Measurements from ENCODE around the gene TMX3. TPM values are rescaled to one million over a fixed set of nuclear protein-coding genes. Genes with fewer than 3 reads are reported as not detected.

TMX3 gene
- total and polyA plus RNA-seq, 12 donors = 17.8 to 46.6 (median 30.1) TPM

DNA sequence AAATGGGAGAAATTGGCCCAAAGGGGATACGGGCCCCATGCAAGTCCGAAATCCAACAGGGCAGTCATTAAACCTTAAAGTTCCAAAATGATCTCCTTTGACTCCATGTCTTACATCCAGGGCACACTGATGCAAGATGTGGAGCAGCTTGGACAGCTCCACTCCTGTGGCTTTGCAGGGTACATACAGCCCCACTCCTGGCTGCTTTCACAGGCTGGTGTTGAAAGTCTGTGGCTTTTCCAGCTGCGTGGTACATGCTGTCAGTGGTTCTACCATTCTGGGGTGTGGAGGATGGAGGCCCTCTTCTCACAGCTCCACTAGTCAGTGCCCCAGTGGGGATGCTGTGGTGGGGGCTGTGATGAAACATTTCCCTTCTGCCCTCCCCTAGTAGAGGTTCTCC is 8.6 kb upstream of the TMX3 start:
- no peak for TF ChIP-seq POLR2A (IDR thresholded peaks at IDR 0.05)
- TF ChIP-seq CTCF (IDR thresholded peaks at IDR 0.05) = no peak

GRCh38 chr18:68722821-68723220 is 7.9 kb upstream of the TMX3 start:
- no peaks in the 10 kb centered on the region for H3K36me3 ChIP-seq (replicated peaks in 1 of 2)
- WGBS, 4 donors = 76 to 92% (median 81%) methylated on average over 1 of the region's 1 CpG
- no peaks in the 10 kb centered on the region for H3K4me1 ChIP-seq (replicated peaks in 1 of 2)
- H3K27ac ChIP-seq = peak overlapping the region in 1 of 5 donors; percentile 60
- intact Hi-C loops (cut with DNase I) = no loop called here
- H3K4me3 ChIP-seq = no peak overlapping the region
- no peak for DNase-seq
- H3K9me3 ChIP-seq (replicated peaks in 1 of 3) = no peaks in the 10 kb centered on the region
- no peak for TF ChIP-seq CTCF (IDR thresholded peaks at IDR 0.05)
- TF ChIP-seq POLR2A (IDR thresholded peaks at IDR 0.05) = no peak
- H3K27me3 ChIP-seq = no peaks in the 10 kb centered on the region

More for the DNA sequence above, 8.6 kb upstream of the TMX3 start:
- Histone ChIP-seq H3K9me3 (replicated peaks in 1 of 3) (no peaks in the 10 kb centered on the region), H3K36me3 (replicated peaks in 1 of 2) (no peaks in the 10 kb centered on the region), H3K4me3 (no peak overlapping the region), H3K27me3 (no peaks in the 10 kb centered on the region), H3K4me1 (replicated peaks in 1 of 2) (no peaks in the 10 kb centered on the region), H3K27ac (no peak overlapping the region)
- no peak for DNase-seq
- 91 to 100% (median 93%) methylated on average over 2 to 3 of the region's 3 CpGs for WGBS, 4 donors
- intact Hi-C loops (cut with DNase I) = no loop called here

GRCh38 chr18:68721681-68722583 is 7.0 kb upstream of the TMX3 start:
- WGBS, 4 donors = 30 to 52% (median 48%) methylated on average over 8 of the region's 8 CpGs
- no peaks in the 10 kb centered on the region for H3K4me1 ChIP-seq (replicated peaks in 1 of 2)
- no peaks in the 10 kb centered on the region for H3K9me3 ChIP-seq (replicated peaks in 1 of 3)
- peak overlapping the region in 3 of 5 donors; percentile 7 to 71 (median 60) for H3K27ac ChIP-seq
- intact Hi-C loops (cut with DNase I) = no loop called here
- no peaks in the 10 kb centered on the region for H3K36me3 ChIP-seq (replicated peaks in 1 of 2)
- H3K27me3 ChIP-seq = no peaks in the 10 kb centered on the region
- DNase-seq = no peak
- no peak for TF ChIP-seq POLR2A (IDR thresholded peaks at IDR 0.05)
- TF ChIP-seq CTCF (IDR thresholded peaks at IDR 0.05) = no peak
- peak overlapping the region in 2 of 4 donors; percentile 16 to 39 for H3K4me3 ChIP-seq

DNA sequence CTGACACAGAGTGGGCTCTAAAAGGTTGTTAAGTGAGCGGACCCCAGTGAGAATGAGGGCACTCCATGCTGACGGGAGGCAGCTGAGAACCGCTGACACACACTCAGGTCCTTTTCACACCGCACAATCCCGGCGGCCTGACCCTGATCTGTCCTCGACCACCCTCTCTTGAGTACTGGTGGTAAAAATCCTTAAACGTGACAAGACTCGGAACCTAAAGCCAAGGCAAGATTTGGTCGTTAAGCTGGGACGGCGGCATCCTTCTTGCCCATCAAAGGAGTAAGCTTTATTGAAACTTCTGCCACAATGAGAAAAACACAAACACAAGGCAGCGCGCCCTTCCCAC is 569 bp downstream of the TMX3 start:
- H3K9me3 ChIP-seq (replicated peaks in 1 of 3) = no peaks in the 10 kb centered on the region
- intact Hi-C loops (cut with DNase I) = no loop called here
- peak in 2 of 7 donors; percentile 13 to 32 for DNase-seq
- peaks cover 5 to 19% of the 10 kb centered on the region in 2 donors for H3K4me1 ChIP-seq (replicated peaks in 1 of 2)
- TF ChIP-seq POLR2A (IDR thresholded peaks at IDR 0.05) (no peak), CTCF (IDR thresholded peaks at IDR 0.05) (no peak)
- no peaks in the 10 kb centered on the region for H3K27me3 ChIP-seq
- WGBS, 4 donors = 0 to 1% (median 0%) methylated on average over 3 to 14 of the region's 14 CpGs
- peak overlapping the region in 4 of 5 donors; percentile 64 to 88 (median 72) for H3K27ac ChIP-seq
- peaks cover 0 to 27% of the 10 kb centered on the region in 2 donors for H3K36me3 ChIP-seq (replicated peaks in 1 of 2)
- H3K4me3 ChIP-seq = peak overlapping the region; percentile 36 to 96 (median 64)
